HG03520 (cell line): ENCODE measurements around the gene CCDC88A.

Experiments used
- ATAC-seq: cut with Tn5 transposase; IDR thresholded peaks from one replicate; pipeline ENCODE4 v1.9.1; 2021; ENCODE audit warnings: mild to moderate bottlenecking, moderate library complexity; ENCODE audit not compliant: unreplicated experiment

The CCDC88A gene

DNA sequence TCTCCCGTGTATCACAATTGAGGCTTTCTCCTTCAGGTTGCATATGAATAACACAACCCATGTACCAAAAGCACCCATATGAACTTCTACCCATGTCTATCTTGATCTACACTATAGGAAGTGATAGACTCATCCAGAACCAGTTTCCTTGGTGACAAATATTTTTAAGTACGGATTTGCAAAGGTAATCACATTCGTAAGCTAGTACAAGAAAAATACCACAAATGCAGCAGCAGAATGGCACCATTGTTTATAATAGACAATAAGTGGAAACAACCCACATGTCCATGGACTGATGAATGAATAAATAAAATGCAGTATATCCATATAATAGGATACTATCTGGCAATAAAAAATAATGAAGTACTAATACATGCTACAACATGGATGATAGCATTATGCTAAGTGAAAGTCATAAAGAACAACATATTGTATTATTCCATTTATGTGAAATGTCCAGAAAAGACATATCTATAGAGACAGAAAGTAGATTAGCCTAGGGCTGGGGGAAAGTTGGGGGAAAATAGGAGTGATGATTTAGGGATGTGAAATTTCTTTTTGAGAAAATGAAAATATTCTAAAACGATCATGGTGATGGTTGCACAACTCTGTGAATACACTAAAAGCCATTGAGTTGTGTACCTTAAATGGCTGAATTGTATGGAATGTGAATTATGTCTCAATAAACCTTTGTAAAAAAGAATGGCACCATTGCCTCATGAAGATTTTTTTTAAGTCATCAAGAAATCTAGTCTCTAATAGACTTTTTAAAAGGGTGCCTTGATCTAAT, 3.4 kb upstream of the CCDC88A start:
- ATAC-seq = no peak

GRCh38 chr2:55421326-55421725, 1.7 kb upstream of the CCDC88A start:
- ATAC-seq = no peak

DNA sequence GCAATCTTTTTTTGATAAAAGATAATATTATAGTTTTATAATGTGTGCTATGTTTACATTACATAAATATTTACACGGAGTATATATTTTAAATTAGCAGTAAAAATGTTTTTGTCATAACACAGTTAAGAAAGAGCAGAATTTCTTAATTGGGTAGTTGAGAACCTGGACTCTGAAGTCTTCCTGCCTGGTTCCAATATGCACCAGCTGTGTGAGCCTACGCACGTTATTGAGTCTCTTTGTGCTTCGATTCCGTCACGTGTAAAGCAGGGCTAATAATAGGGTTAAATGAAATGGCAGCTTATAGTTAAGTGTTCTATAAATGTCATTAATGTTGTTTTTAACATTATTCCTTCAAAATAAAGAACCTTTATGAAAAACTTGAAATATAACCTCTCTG, 1.2 kb upstream of the CCDC88A start:
- no peak for ATAC-seq

- no peak for ATAC-seq
Observed at GRCh38 chr2:55420439-55420725, 726 bp upstream of the CCDC88A start.

DNA sequence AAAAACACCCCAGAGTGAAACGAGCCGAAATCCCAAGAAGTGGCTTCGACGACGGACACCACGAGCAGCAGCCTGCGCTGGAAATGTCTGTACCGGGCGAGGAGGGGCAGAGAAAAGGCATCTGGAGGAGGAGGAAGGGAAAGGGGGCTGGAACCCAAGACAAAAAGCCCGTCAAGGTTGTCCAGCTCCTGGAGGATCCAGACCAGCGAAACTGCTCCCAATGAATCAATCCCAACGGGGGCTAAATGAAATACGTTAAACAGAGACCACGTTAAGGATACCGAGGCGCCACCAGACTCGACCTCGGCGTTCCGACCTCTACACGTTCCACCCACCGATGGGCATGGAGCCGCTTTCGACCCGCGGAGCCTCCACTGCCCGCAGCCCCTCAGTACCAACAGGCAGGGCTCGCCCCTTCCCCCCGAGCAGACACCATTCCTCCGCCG, 400 bp downstream of the CCDC88A start:
- ATAC-seq = peak; percentile 19

DNA sequence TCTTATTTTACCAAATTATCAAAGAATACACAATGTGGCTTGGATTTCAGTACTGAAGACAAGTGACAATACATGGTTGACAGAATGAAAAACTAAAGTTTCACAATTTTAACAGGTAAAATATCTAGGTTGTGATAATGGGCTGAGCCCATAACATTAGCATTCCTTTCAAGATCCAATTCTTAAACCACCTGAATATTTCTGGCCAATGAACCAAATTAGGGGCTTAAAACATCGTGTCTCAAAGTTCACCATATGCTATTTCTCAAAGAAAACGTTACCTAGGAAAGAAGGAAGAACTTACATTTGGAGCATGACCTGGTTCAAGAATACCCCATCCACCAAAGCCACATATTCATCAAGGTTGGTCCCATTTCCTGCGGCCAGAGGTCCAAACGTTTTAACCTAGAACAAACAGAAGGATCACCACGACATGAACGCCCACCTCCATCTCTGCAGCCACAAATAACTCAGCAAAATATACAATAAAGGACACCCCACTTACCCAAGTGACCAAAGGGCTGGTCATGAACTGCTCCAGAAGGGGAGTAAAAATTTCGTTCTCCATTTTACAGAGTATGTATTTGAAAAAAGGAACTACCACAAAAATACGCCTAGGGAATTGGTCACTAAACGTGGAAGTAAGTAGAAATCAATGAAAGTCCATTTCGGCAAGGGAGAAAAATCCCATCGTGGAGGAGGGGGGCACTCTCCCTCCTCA, 984 bp downstream of the CCDC88A start:
- no peak for ATAC-seq

- ATAC-seq = no peak
Observed at GRCh38 chr2:55418072-55418471, 1.6 kb downstream of the CCDC88A start.

DNA sequence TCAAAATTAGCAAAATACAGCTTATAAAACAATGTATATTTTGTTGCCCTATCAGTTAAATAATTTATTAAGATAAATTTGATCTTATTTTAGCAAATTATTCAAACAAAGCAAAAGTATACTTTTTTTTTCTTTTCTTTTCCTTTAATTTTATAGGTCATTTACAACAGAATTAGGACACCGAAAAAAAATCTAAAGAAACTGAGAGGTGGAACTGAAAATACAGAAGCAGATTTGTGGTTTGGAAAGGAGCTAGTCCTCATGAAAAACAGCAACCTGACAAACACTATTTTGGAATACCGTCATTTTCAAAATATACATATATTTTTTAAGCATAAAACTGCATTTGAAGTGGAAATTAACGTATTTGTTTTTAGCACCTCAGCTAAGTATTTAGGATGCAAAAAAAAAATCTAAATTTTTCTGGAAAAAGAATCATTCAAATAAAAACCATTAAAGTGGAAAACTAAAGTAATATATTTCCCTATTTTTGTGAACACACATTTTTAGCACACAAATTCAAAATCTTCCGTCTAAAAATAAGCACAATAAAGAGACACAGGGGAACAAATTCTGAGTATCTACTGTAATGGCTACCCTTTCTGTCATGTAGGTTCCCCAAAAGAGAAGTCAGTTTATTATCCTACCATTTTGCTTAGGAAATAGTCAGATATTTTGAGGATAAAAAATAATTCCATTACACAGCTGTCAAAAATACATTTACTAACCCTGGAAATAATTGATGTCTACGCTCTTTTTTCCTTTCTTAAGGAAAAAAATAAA, 2.7 kb downstream of the CCDC88A start:
- no peak for ATAC-seq

GRCh38 chr2:55415300-55415699, 4.4 kb downstream of the CCDC88A start:
- ATAC-seq = no peak

DNA sequence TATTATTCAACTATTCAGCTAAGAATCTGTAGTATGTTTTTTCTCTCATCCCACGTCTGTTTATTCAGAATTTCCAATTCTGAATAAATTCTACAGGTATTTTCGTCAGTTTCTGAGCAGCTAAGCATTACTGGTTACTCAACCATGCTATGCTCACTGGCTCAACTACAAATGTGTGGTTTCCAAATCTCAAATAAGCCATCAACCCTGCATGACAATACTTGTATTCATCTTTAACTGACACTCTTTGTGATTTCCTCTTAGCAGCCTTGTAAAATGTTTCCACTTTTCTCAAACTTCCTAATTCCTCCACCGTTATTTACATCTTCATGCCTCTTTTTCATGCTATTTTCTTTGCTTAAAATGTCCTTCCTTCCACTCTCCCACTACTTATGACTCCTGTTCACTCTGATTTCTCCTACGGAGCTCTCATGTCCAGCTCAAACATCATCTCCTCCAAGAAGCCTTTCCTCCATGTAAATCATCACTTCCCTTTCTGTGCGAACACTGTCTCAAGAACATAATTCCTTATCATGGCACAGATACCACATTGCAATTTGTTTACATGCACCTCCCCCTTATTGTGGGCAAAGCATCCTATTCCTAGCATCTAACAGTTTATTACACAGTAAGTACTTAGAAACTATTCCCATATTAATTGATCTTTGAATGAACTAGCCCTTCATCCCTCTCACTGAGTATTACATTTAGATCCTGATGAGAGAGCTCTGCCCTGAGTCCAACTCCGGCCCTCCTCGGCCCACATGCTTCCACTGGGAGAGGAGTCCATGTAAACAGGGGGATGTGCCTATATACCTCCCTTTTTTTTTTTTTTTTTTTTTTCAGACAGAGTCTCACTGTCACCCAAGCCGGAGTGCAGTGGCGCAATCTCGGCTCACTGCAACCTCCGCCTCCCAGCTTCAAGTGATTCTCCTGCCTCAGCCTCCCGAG, 10.5 kb downstream of the CCDC88A start:
- ATAC-seq = no peak

DNA sequence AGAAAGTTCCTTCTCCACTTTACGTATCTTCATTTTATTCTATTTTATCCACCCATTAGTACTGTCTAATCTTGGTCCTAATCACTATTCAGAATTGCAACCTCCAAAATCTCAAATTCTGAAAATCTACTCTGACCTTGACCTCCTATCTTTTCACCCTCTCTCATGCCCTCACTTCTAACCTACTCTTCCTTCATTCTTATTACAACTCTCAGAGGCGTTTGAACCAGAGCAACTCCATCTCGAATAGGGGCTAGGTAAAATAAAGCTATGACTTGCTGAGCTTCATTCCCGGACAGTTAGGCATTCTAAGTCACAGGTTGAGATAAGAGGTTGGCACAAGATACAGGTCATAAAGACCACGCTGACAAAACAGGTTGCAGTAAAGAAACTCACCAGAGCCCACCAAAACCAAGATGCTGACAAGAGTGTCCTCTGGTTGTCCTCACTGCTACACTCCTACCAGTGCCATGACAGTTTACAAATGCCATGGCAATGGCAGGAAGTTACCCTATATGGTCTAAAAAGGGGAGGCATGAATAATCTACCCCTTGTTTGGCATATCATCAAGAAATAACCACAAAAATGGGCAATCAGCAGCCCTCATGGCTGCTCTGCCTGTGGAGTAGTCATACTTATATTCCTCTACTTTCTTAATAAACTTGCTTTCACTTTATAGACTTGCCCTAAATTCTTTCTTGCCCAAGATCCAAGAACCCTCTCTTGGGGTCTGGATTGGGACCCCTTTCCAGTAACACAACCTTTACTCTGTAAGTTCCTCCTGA, 11.4 kb downstream of the CCDC88A start:
- no peak for ATAC-seq

- ATAC-seq = no peak
Observed at GRCh38 chr2:55405116-55405515, 14.5 kb downstream of the CCDC88A start.

DNA sequence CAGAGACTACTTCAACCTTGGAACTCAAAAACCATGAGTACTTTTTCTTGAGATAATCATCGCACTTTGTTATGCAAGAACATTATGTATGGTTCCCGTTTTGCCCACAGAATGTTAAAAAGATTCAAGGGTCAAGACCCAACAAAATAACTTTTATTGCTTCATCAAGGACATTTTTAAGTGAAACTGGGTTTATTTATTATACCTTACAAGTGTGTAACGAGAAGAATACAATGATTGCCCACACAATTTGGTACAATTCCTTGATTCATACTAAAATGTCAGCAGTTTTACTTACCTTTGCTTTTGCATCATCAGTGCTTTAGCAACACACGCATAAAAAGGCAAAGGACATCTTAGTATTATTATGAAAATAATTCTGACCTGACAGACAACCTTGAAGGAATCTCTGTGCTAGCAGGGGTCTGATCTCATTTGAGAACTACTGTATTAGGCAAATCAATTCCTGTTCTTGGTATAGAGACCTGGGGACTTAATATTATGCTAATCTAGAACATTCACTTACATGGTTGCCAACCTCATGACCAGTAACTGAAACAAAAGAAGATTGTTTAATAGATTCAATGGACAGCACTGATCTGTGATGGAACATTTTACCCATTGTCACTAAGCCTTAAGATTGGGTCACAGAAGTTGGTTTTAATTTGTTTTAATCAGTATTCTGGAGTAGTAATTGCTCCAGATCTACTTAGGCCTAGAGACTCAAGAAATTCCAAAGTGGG, 16.2 kb downstream of the CCDC88A start:
- ATAC-seq = no peak

- ATAC-seq = no peak
Observed at GRCh38 chr2:55401124-55401523, 18.5 kb downstream of the CCDC88A start.

- no peak for ATAC-seq
Observed at GRCh38 chr2:55400332-55400731, 19.3 kb downstream of the CCDC88A start.

GRCh38 chr2:55399815-55400214, 19.8 kb downstream of the CCDC88A start:
- ATAC-seq = no peak

GRCh38 chr2:55395724-55396605, 23.7 kb downstream of the CCDC88A start:
- no peak for ATAC-seq

DNA sequence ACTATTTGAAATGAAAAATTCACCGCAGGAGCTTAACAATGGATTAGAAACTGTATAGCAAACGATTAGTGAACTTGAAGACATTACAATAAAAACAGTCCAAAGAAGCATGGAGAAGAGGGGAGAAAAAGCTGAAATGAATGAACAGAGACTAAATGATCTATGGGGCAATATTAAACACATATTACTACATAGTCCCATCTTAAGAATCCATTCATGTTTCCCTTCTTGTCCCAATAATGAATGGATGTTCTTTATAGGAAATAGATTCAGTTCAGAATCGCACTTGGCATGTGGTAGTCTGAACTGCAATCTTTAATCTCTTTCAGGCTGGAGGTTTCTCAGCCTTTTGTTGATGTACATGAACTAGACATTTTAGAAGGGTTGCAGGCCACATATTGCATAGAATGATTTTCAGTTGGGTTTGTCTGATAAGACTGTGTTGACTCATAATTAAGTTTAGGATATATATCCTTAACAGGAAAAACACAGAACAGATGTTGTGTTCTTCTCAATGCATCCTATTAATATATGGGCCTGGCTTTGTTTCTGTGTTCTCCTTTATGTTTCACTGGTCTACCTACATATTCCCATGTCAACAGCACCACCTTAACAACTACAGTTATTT, 27.9 kb downstream of the CCDC88A start:
- no peak for ATAC-seq
